GM19099 (cell line): Measurements from ENCODE around the gene STX7.

Experiments
- POLR2A ChIP-seq: IDR thresholded peaks from 3 replicates; pipeline ENCODE4 v1.6.1; 2011; ENCODE audit warnings: low read depth; ENCODE audit not compliant: insufficient read length; ENCODE audit errors: extremely low read depth

STX7 gene

GRCh38 chr6:132511831-132512220 lies 1.1 kb downstream of the STX7 start:
- TF ChIP-seq POLR2A, result no peak

DNA sequence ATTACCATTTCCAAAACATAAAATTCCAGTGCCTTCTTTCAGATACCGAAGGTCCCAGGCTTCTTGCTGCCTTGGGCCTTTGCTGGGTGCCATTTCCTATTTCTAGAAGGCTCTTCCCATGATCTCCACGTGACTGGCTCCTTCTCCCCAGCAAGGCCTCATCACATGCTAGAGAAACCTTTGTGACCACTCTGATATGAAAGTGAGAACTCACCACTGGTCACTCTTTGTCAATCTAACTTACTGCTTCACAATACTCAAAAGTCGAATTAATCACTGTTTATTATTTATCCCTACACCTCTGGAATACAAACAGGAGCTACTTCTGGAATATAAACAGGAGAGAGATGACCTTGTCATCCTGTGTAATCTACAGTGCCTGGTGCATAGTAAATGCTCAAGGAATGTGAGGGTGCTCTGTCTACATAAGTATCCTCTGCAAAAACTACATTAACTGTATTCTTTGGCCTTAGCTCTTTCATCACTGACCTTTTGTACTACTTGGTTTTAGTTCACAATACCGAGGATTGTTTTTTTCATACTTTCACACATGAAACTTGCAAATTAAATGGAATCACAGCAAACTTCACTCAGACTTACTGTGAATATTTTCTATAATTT lies 1.6 kb downstream of the STX7 start:
- no peak for TF ChIP-seq POLR2A

- no peak for TF ChIP-seq POLR2A
These were observed 5.8 kb downstream of the STX7 start for GRCh38 chr6:132506869-132507808.

- TF ChIP-seq POLR2A, result no peak
These were observed 6.5 kb downstream of the STX7 start for GRCh38 chr6:132506461-132506860.

DNA sequence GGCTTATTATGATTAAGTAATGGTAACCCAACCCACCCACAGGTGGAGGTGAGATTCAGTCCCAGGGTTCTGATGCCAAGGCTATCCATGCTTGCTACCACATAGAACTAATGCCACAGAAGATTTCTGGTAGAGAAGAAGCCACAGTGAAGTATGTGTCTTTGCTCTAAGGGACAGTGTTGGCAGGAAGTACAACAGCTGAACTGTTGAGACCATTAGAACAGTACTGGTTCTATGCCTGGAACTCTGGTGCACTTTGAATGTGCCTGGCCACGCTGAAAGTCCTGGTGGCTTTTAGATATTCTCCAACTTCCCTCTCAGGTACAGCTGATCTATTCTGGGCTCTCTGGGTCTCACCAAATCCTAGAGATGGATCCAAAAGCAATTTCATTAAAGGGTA lies 7.8 kb downstream of the STX7 start:
- no peak for TF ChIP-seq POLR2A

GRCh38 chr6:132504757-132505156 lies 8.2 kb downstream of the STX7 start:
- TF ChIP-seq POLR2A, result no peak

DNA sequence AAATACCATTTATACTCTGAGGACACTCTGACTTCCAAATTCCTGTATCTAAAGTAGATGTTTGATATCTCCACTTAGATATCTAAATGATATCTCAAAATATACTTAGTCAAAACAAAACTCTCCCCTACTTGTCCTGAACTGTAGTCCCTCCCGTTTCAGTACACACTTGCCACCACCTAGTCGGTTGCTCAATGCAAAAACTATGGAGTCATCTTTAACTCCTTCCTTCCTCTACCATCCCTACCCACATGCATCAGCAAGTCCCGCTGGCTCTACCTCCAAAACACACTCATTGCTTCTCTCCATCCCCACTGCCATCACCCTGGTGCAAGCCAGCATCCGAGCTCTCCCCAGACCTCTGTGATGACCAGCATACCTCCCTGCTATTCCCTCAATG lies 13.2 kb downstream of the STX7 start:
- TF ChIP-seq POLR2A, result no peak

- no peak for TF ChIP-seq POLR2A
These were observed 14.3 kb downstream of the STX7 start for GRCh38 chr6:132498638-132499037.

GRCh38 chr6:132496519-132497180 lies 16.3 kb downstream of the STX7 start:
- TF ChIP-seq POLR2A, result no peak

DNA sequence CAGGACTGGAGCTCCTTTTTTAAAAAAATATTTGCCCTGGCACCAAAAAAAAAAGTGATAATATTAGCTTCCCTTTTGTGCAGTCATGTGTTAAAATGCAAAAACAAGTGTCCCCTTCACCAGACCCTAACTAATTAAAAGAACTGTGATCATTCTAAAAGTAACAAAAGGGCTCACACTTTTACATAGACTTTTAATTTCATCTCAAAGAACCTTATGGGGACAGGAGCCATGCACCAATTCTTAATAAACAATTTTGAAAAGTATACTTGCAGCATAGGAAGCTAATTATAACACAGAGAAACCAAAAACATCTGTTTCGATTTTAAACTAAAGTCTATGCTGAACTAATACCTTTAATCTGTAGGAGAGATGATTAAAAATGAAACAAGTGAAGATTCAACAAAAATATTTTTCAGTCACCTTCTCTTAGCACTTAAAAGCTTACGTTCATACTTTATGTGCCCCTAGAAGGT lies 17.3 kb downstream of the STX7 start:
- no peak for TF ChIP-seq POLR2A

DNA sequence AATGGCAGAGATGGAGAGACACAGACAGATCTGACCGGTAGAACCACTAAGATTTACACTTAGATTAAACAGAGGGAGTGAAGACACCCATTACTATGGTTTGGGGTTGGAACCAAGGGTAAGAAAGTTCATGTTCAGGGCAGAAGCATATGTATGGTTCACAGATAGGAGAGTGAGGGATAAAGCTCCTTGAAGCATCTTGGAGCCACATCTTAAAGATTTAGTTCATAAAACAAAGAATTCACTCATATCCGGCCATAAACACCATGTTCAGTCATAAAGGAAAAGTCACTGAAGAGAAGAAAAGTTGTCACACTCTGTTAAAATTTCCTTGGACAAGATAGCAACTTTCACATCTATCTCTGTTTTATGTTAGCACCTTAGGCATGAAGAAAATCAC lies 18.0 kb downstream of the STX7 start:
- no peak for TF ChIP-seq POLR2A

DNA sequence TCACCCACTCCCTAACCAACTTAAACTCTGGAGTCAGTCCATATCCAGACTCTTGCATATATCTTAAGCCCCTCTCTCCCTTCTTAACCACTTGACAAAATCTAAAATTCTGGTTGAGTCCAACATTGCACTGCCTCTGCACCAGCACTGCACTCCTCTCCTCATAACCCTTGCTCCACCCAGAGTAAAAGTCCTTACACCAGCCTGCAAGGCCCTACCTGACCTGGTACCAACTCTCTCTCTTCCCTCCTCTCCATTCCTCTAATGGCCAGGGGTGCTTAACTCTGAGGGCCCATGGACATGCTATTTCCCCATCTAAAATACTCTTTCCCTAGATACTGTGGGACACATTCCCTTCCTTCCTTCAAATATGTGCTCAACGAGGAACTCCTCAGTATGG lies 21.0 kb downstream of the STX7 start:
- TF ChIP-seq POLR2A, result no peak

DNA sequence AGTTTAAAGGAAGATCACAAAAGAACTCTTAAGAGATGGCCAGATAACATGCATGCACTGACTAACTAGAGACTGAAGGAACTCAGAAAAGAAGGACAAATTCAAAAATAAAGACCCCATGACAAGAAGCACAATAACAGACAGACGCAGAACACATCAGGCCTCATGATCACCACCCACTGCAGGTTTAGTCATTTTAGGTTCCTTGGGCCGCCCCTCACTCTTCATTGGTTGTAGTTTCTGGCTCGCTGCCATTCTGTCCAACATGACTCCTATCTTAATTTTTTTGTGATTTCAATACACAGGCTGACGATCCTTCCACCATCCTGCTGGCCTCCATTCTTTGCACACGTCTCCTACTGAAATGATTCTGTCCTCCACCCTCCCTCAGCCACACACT lies 21.6 kb downstream of the STX7 start:
- no peak for TF ChIP-seq POLR2A

DNA sequence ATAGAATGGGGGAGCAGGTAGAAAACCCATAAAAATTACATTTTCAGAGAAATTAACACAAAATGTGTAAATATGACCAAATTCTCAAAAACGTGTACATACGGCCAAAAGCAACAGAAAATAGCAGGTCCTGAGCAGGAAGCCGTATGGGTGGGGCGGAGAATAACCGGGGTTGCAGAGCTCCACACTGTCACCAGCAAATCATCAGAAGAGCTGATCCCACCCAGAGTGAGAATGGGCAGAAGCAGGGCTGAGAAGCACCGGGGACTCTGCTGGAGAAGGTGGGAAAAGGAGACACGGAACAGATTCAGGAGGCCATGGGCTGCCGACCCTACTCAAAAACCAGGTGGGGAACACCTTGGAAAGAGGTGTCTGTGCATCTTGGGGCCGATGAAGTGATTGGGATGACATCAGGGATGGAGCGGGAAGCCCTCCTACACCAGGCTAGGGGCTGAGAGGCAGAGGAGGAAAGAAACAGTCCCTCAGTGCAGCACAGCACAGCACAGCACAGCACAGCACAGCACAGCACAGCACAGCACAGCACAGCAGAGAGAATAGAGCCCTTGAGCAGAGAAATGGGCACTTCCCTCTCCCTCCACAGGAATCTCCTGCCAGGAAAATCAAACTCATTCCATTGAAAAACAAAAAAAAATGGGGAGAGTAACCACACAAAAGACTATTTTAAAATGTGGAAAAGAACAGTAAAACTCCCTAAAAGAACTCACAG lies 22.3 kb downstream of the STX7 start:
- TF ChIP-seq POLR2A, result no peak

- no peak for TF ChIP-seq POLR2A
These were observed 22.9 kb downstream of the STX7 start for GRCh38 chr6:132490024-132490423.

- no peak for TF ChIP-seq POLR2A
These were observed 23.5 kb downstream of the STX7 start for GRCh38 chr6:132489376-132489775.

DNA sequence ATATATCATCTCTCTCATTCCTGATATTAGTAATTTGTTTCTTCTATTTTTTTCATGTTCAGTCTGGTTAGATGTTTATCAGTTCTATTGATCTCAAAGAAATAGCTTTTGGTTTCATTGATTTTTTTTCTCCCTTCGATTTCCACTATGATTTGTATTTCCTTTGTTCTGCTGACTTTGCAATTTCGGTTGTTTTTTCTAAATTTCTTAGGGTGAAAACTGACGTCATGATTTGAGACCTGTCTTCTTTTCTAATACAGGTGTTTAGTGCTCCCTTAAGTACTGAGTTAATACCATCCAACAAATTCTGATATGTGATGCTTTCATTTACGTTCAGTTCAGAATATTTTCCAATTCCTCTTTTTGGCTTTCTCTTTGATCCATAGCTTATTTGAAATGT lies 25.2 kb downstream of the STX7 start:
- TF ChIP-seq POLR2A, result no peak
